Measurements from ENCODE around the gene NUDCD3. TPM values are rescaled to one million over a fixed set of nuclear protein-coding genes. Genes with fewer than 3 reads are reported as not detected.

The NUDCD3 gene
- total and polyA plus RNA-seq, 2 of the 8 experiments (the other 6 are each of a cell fraction or from before 2014, with no cell fraction given), result 35.2 to 93.7 TPM

GRCh38 chr7:44408596-44408995 is 81.9 kb downstream of the NUDCD3 start:
- peaks cover 3 to 6% of the 10 kb centered on the region in 2 experiments; a peak in 3 of 4 replicates for H3K9me3 ChIP-seq (ENCODE audit: insufficient read depth in 2 of 2, low read depth in 1 of 2, low read length in 1 of 2)
- no peak for TF ChIP-seq JUND (IDR thresholded peaks at IDR 0.05; ENCODE audit: low read length)
- 0 out of 2 replicates have a peak, but pooled peaks have one; percentile 26 for TF ChIP-seq KDM1A (IDR thresholded peaks at IDR 0.05; ENCODE audit: borderline replicate concordance, low read length)
- TF ChIP-seq MAFK (IDR thresholded peaks at IDR 0.05; ENCODE audit: low read depth, low read length), result no peak
- TF ChIP-seq SP1 (IDR thresholded peaks at IDR 0.05; ENCODE audit: low read depth, low read length), result 0 out of 2 replicates have a peak, but pooled peaks have one; percentile 43
- peak; percentile 83 for TF ChIP-seq YY1 (IDR thresholded peaks at IDR 0.05; ENCODE audit: low read depth, low read length)
- no peak for TF ChIP-seq RAD21 (IDR thresholded peaks at IDR 0.05 in 1 of 2, conservative IDR thresholded peaks at IDR 0.05 in 1 of 2; ENCODE audit: low read depth in 2 of 2, low read length in 2 of 2)
- TF ChIP-seq TEAD4 (IDR thresholded peaks at IDR 0.05; ENCODE audit: low read depth, low read length), result peak; percentile 92
- no peak for TF ChIP-seq PHF8 (conservative IDR thresholded peaks at IDR 0.05; ENCODE audit: low read depth, low read length)
- TF ChIP-seq NANOG (IDR thresholded peaks at IDR 0.05; ENCODE audit: insufficient read depth, low read depth, low read length, poor library complexity, severe bottlenecking), result peak; percentile 5
- TF ChIP-seq SIN3A (conservative IDR thresholded peaks at IDR 0.05 in 1 of 2, IDR thresholded peaks at IDR 0.05 in 1 of 2; ENCODE audit: low read depth in 1 of 2, low read length in 2 of 2), result 0 out of 4 replicates have a peak, but pooled peaks of 1 of the 2 experiments have one; percentile 53
- TF ChIP-seq, protein P1, sequence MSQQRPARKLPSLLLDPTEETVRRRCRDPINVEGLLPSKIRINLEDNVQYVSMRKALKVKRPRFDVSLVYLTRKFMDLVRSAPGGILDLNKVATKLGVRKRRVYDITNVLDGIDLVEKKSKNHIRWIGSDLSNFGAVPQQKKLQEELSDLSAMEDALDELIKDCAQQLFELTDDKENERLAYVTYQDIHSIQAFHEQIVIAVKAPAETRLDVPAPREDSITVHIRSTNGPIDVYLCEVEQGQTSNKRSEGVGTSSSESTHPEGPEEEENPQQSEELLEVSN (IDR thresholded peaks at IDR 0.05), result no peak

More at GRCh38 chr7:44408596-44408995, 81.9 kb downstream of the NUDCD3 start:
- Histone ChIP-seq H3K27ac (ENCODE audit: low read depth, low read length) (no peak overlapping the region), H2AFZ (ENCODE audit: low read length) (no peak overlapping the region), H4K91ac (replicated peaks; ENCODE audit: insufficient read length, low read length) (no peak overlapping the region), H3K18ac (ENCODE audit: extremely low read depth, low read length) (no peak overlapping the region), H3K36me3 (ENCODE audit: control insufficient read depth in 2 of 4, insufficient read depth in 4 of 4, low read length in 3 of 4) (peaks cover 2 to 6% (median 5%) of the 10 kb centered on the region in 4 experiments; a peak in 3 of 8 replicates), H3K9ac (replicated peaks in 1 of 4; ENCODE audit: extremely low read depth in 1 of 4, low read depth in 3 of 4, low read length in 3 of 4) (no peak overlapping the region), H4K5ac (ENCODE audit: insufficient read length, low read depth, low read length) (no peak overlapping the region), H3K23ac (ENCODE audit: insufficient read length) (no peak overlapping the region), H3K56ac (replicated peaks; ENCODE audit: insufficient read length, low read depth, low read length) (no peak overlapping the region), H3K79me2 (ENCODE audit: control insufficient read depth in 1 of 2, insufficient read depth in 2 of 2, low read length in 2 of 2) (peaks cover 0 to 28% of the 10 kb centered on the region in 2 experiments; a peak in 2 of 4 replicates), H2BK12ac (ENCODE audit: low read depth, low read length) (no peak overlapping the region), H3K4me3 (ENCODE audit: extremely low read depth in 1 of 4, insufficient read depth in 2 of 4, low read depth in 3 of 4, low read length in 4 of 4) (peak overlapping the region in 1 of 4 experiments; percentile 35; a peak in 1 of 8 replicates), H3K4me2 (ENCODE audit: insufficient read depth in 1 of 2, low read depth in 2 of 2, low read length in 2 of 2) (peak overlapping the region; percentile 42 to 62), H2BK15ac (ENCODE audit: low read length) (no peak overlapping the region), H3K4ac (replicated peaks; ENCODE audit: insufficient read length, low read depth, low read length) (no peak overlapping the region), H3K79me1 (ENCODE audit: low read depth, low read length) (peaks cover 7% of the 10 kb centered on the region; the same call in 1 of the 2 replicates), H2BK20ac (ENCODE audit: low read length) (no peak overlapping the region), H3K4me1 (replicated peaks in 1 of 4; ENCODE audit: control insufficient read depth in 3 of 4, insufficient read depth in 4 of 4, low read length in 3 of 4) (peaks cover 4 to 12% (median 8%) of the 10 kb centered on the region in 4 experiments; a peak in 5 of 7 replicates), H2BK5ac (ENCODE audit: low read depth, low read length) (no peak overlapping the region), H3K14ac (ENCODE audit: insufficient read length) (no peak overlapping the region), H4K8ac (ENCODE audit: extremely low read depth, insufficient read depth, low read length) (no peak overlapping the region), H4K20me1 (replicated peaks in 1 of 2; ENCODE audit: control insufficient read depth in 1 of 2, insufficient read depth in 2 of 2, low read length in 2 of 2) (peaks cover 2 to 5% of the 10 kb centered on the region in 2 experiments), H2BK120ac (replicated peaks; ENCODE audit: low read depth, low read length) (no peak overlapping the region), H2AK5ac (ENCODE audit: low read depth, low read length) (no peak overlapping the region), H3K27me3 (replicated peaks in 1 of 4; ENCODE audit: control insufficient read depth in 3 of 4, extremely low read depth in 1 of 4, insufficient read depth in 3 of 4, low read length in 3 of 4) (no peaks in the 10 kb centered on the region), H3K23me2 (ENCODE audit: low read depth, low read length) (no peaks in the 10 kb centered on the region)
- ChIA-PET POLR2A (ENCODE audit: partially characterized antibody) (interaction anchor here (0.6 to 1.5 kb wide), 7 partner anchors 9 to 165 kb away, joined by 3 to 5 read pairs (median 3); partner anchors contain the start of gene DDX56), CTCF (ENCODE audit: partially characterized antibody) (interaction anchor here (0.9 to 1.9 kb wide), 5 partner anchors 8 to 55 kb away, joined by 3 to 12 read pairs (median 4); no protein-coding TSS in a partner anchor)
- 10% methylated on average over 3 of the region's 3 CpGs; no CpG with 5 or more reads in 1 of the 2 experiments for WGBS, 2 experiments (ENCODE audit: extremely low coverage in 1 of 2, insufficient coverage in 1 of 2, insufficient read length in 1 of 2, insufficient replicate concordance in 2 of 2, low coverage in 1 of 2, low lambda C conversion rate in 2 of 2, missing lambda C conversion rate in 1 of 2)
- FAIRE-seq (peak; percentile 90), DNase-seq (ENCODE audit: low read depth in 1 of 2, low spot score in 2 of 2) (peak in 1 of 2 experiments; percentile 15)

All from H1 (cell line).